Measurements from ENCODE around the gene PGGT1B.

Gene PGGT1B

DNA sequence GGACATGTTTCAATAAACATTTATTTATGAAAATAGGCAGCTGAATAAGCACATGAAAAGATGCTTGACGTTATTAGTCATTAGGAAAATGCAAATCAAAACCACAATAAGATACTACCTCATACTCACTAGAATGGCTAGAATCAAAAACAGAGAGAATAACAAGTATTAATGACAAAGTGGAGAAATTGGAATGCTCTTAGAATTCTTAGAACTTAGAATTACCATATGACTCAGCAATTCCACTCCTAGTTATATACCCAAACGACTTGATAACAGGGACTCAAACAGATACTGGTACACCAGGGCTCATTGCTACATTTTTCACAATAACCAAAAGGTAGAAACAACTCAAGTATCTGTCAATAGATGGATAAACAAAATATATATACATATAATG is 77.9 kb downstream of the PGGT1B start:
- Histone ChIP-seq H3K4me3 (ENCODE audit: insufficient read length, low read depth) (no peak overlapping the region), H3K36me3 (ENCODE audit: insufficient read depth, insufficient read length, low read length) (no peaks in the 10 kb centered on the region), H3K9ac (ENCODE audit: insufficient read length, low read depth) (no peak overlapping the region), H3K4me1 (ENCODE audit: insufficient read depth, insufficient read length) (no peaks in the 10 kb centered on the region), H3K27me3 (ENCODE audit: insufficient read depth, insufficient read length) (peaks cover 28% of the 10 kb centered on the region), H3K9me3 (ENCODE audit: insufficient read depth, low read length) (no peaks in the 10 kb centered on the region)
- no peak for TF ChIP-seq SUZ12 (IDR thresholded peaks at IDR 0.05; ENCODE audit: extremely low read depth, insufficient read depth, insufficient read length)
- TF ChIP-seq YY1 (IDR thresholded peaks at IDR 0.05; ENCODE audit: insufficient read depth, insufficient read length) = no peak
- no peak for TF ChIP-seq ZNF274 (IDR thresholded peaks at IDR 0.05; ENCODE audit: low read depth, low read length)
- no peak for DNase-seq (ENCODE audit: low read depth, low spot score)

DNA sequence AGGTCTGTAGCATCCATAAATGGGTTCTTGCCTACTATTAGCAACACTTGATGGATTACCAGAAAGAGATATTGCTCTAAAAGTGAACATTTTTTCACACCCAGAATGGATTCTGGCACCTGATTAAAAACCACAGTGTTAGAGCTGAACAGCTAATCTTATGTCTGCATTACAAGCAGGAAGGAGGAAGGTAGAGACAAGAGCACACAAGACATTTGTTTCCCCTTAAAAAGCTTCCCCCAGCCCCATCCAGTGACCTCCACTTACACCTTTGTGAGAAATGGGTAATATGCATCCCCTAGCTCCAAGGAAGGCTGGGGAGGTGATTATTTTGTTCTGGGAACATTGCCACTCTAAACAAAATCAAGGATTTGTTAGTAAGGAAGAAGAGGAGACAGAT is 80.9 kb downstream of the PGGT1B start:
- H3K4me3 ChIP-seq (ENCODE audit: insufficient read length, low read depth) = no peak overlapping the region
- TF ChIP-seq ZNF274 (IDR thresholded peaks at IDR 0.05; ENCODE audit: low read depth, low read length) (no peak), YY1 (IDR thresholded peaks at IDR 0.05; ENCODE audit: insufficient read depth, insufficient read length) (no peak), SUZ12 (IDR thresholded peaks at IDR 0.05; ENCODE audit: extremely low read depth, insufficient read depth, insufficient read length) (no peak)
- DNase-seq (ENCODE audit: low read depth, low spot score) = no peak
- no peaks in the 10 kb centered on the region for H3K4me1 ChIP-seq (ENCODE audit: insufficient read depth, insufficient read length)
- no peaks in the 10 kb centered on the region for H3K36me3 ChIP-seq (ENCODE audit: insufficient read depth, insufficient read length, low read length)
- peaks cover 58% of the 10 kb centered on the region for H3K27me3 ChIP-seq (ENCODE audit: insufficient read depth, insufficient read length)
- no peaks in the 10 kb centered on the region for H3K9me3 ChIP-seq (ENCODE audit: insufficient read depth, low read length)
- H3K9ac ChIP-seq (ENCODE audit: insufficient read length, low read depth) = no peak overlapping the region

DNA sequence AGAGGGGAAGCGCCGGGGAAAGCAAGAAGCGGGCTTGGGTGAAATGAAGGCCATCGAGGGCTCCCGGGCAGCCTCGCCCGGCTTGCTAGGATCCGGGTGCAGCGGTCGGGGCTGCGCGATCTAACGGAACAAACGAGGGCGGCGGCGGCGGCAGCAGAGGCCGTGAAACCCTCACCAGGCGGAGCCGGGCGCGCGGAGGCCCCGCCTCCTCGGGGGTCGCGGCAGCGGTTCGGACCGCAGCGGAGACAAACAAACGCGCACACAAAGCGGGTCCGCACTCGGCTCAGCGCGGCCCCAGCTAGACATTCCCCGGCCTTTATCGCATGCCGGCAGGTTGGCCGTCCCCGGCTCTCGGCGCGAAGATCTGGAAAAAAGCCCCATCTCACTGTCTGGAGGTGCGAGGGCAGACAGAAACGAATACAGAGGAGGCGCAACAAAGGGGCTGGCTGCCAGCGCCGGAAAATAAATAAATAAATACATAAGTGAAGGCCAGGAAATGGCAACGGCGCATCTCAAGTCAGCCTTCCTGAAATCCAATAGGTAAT is 82.4 kb downstream of the PGGT1B start:
- H3K4me3 ChIP-seq (ENCODE audit: insufficient read length, low read depth) = peak overlapping the region; percentile 27
- no peaks in the 10 kb centered on the region for H3K36me3 ChIP-seq (ENCODE audit: insufficient read depth, insufficient read length, low read length)
- H3K27me3 ChIP-seq (ENCODE audit: insufficient read depth, insufficient read length) = peaks cover 61% of the 10 kb centered on the region
- DNase-seq (ENCODE audit: low read depth, low spot score) = no peak
- TF ChIP-seq SUZ12 (IDR thresholded peaks at IDR 0.05; ENCODE audit: extremely low read depth, insufficient read depth, insufficient read length) (no peak), ZNF274 (IDR thresholded peaks at IDR 0.05; ENCODE audit: low read depth, low read length) (no peak), YY1 (IDR thresholded peaks at IDR 0.05; ENCODE audit: insufficient read depth, insufficient read length) (no peak)
- H3K9ac ChIP-seq (ENCODE audit: insufficient read length, low read depth) = no peak overlapping the region
- no peaks in the 10 kb centered on the region for H3K9me3 ChIP-seq (ENCODE audit: insufficient read depth, low read length)
- H3K4me1 ChIP-seq (ENCODE audit: insufficient read depth, insufficient read length) = no peaks in the 10 kb centered on the region

DNA sequence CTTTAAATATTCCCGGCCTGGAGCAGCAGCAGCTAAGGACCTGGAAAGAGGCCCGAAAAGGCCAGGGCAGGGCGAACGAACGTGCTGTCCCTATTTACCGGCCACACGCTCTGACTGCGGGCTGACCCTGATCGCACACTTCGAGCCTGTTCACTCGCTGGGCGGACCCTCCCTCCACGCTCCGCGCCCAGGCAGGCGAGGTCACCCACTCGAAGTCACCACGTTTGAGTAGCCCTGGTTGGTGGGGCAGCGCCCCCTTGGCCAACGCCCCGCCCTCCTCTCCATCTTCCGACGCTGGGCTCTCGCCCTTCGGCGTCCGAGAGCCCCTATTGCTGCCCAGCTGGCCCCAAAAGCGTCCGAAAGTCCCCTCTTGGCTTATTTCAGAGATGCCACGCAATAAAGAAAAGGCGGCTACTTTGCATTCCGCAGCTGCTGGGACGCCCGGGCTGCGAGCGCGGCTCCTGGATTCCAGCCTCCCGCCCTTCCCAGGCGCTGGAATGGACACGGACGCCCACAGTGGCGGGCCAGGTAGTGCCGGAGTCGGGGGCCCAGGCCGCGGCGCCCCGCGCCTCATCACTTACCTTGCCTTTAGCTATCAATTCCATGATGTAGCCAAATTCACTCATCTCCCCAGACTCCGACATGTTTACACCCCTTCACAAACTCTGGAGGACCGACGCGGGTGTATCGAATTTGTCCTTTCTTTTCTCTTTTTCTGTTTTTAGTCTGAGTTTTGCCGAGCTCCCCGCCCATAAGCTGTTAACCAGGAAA is 83.1 kb downstream of the PGGT1B start:
- H3K4me1 ChIP-seq (ENCODE audit: insufficient read depth, insufficient read length) = no peaks in the 10 kb centered on the region
- no peaks in the 10 kb centered on the region for H3K9me3 ChIP-seq (ENCODE audit: insufficient read depth, low read length)
- peaks cover 67% of the 10 kb centered on the region for H3K27me3 ChIP-seq (ENCODE audit: insufficient read depth, insufficient read length)
- DNase-seq (ENCODE audit: low read depth, low spot score) = no peak
- H3K36me3 ChIP-seq (ENCODE audit: insufficient read depth, insufficient read length, low read length) = no peaks in the 10 kb centered on the region
- peak overlapping the region; percentile 33 for H3K9ac ChIP-seq (ENCODE audit: insufficient read length, low read depth)
- TF ChIP-seq ZNF274 (IDR thresholded peaks at IDR 0.05; ENCODE audit: low read depth, low read length) = no peak
- TF ChIP-seq SUZ12 (IDR thresholded peaks at IDR 0.05; ENCODE audit: extremely low read depth, insufficient read depth, insufficient read length) = no peak
- TF ChIP-seq YY1 (IDR thresholded peaks at IDR 0.05; ENCODE audit: insufficient read depth, insufficient read length) = no peak
- H3K4me3 ChIP-seq (ENCODE audit: insufficient read length, low read depth) = peak overlapping the region; percentile 28

GRCh38 chr5:115179030-115179393 is 83.7 kb downstream of the PGGT1B start:
- Histone ChIP-seq H3K9ac (ENCODE audit: insufficient read length, low read depth) (peak overlapping the region; percentile 33), H3K36me3 (ENCODE audit: insufficient read depth, insufficient read length, low read length) (no peaks in the 10 kb centered on the region), H3K9me3 (ENCODE audit: insufficient read depth, low read length) (no peaks in the 10 kb centered on the region), H3K27me3 (ENCODE audit: insufficient read depth, insufficient read length) (peaks cover 72% of the 10 kb centered on the region), H3K4me3 (ENCODE audit: insufficient read length, low read depth) (peak overlapping the region; percentile 28), H3K4me1 (ENCODE audit: insufficient read depth, insufficient read length) (no peaks in the 10 kb centered on the region)
- DNase-seq (ENCODE audit: low read depth, low spot score) = no peak
- TF ChIP-seq SUZ12 (IDR thresholded peaks at IDR 0.05; ENCODE audit: extremely low read depth, insufficient read depth, insufficient read length) (no peak), ZNF274 (IDR thresholded peaks at IDR 0.05; ENCODE audit: low read depth, low read length) (no peak), YY1 (IDR thresholded peaks at IDR 0.05; ENCODE audit: insufficient read depth, insufficient read length) (no peak)

DNA sequence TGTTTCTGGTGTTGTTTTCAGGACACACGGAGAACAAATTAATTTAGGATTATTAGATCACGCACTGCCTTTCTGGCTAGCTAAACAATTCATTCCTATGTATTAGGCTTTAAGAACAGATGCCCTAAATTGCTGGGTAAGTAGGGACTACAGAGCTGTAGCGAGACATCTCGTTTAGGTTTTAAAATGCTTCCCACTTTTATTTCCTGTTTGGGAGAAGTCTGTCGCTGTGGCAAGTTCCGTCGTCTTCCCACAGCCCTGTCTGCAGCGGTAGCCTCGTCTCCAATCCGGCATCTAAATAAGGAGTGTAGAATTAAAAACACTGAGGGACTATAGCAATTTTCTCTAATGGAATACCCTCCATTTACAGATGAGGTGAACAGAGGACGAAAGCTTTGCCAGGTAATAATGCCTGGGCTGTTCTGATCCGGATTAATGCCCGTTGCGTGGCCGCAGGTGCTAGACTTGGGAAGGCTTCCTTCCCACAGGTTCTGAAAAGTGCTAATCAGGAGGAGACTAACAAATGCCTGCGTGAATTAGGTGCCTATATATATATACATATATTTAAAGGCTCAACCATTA is 91.7 kb downstream of the PGGT1B start:
- DNase-seq (ENCODE audit: low read depth, low spot score) = no peak
- peaks cover 16% of the 10 kb centered on the region for H3K9me3 ChIP-seq (ENCODE audit: insufficient read depth, low read length)
- peaks cover 56% of the 10 kb centered on the region for H3K27me3 ChIP-seq (ENCODE audit: insufficient read depth, insufficient read length)
- H3K4me1 ChIP-seq (ENCODE audit: insufficient read depth, insufficient read length) = no peaks in the 10 kb centered on the region
- no peaks in the 10 kb centered on the region for H3K36me3 ChIP-seq (ENCODE audit: insufficient read depth, insufficient read length, low read length)
- peak overlapping the region; percentile 45 for H3K4me3 ChIP-seq (ENCODE audit: insufficient read length, low read depth)
- TF ChIP-seq ZNF274 (IDR thresholded peaks at IDR 0.05; ENCODE audit: low read depth, low read length) = no peak
- TF ChIP-seq SUZ12 (IDR thresholded peaks at IDR 0.05; ENCODE audit: extremely low read depth, insufficient read depth, insufficient read length) = no peak
- TF ChIP-seq YY1 (IDR thresholded peaks at IDR 0.05; ENCODE audit: insufficient read depth, insufficient read length) = no peak
- peak overlapping the region; percentile 16 for H3K9ac ChIP-seq (ENCODE audit: insufficient read length, low read depth)

Measured in NT2/D1 (cell line).